Colonic mucosa (tissue), 4 donors: ENCODE data around the gene PDE8B. TPM values are rescaled to one million over a fixed set of nuclear protein-coding genes. Genes with fewer than 3 reads are reported as not detected.

Experiments used
- DNase-seq: peaks from one replicate; pipeline ENCODE4 v3.0.0-alpha.2; 2020
- H3K27ac ChIP-seq: fragments of 200-600 bp; one replicate; pipeline ENCODE4 v1.8.0; 2021
- H3K27me3 ChIP-seq: fragments of 200-600 bp; one replicate; pipeline ENCODE4 v1.8.0; 2021
- H3K36me3 ChIP-seq: fragments of 200-600 bp; one replicate; pipeline ENCODE4 v1.8.0; 2021
- H3K4me1 ChIP-seq: fragments of 200-600 bp; one replicate; pipeline ENCODE4 v1.8.0; 2021; ENCODE audit warnings: mild to moderate bottlenecking
- H3K4me3 ChIP-seq: fragments of 200-600 bp; one replicate; pipeline ENCODE4 v1.8.0; 2021
- H3K9ac ChIP-seq, 2 donors: one replicate each; pipeline ENCODE4 v1.7.0; 2013; ENCODE audit warnings: control low read depth in 2 of 2, low read depth in 2 of 2, low read length in 2 of 2
- H3K9me3 ChIP-seq: fragments of 200-600 bp; one replicate; pipeline ENCODE4 v1.8.0; 2021
- intact Hi-C: fragments of 100-400 bp; cut with DNase I; formaldehyde crosslinking; loops from one replicate; pipeline ENCODE4 v1.14.1; 2022
- total RNA-seq, 2 donors: library from RNA; stranded (reverse); fragmentation: NEBNext Ultra II Directional in 1 of 2; extraction: Animal tissue kit (Norgen Biotek cat#: 25700) in 1 of 2; gene quantifications; one replicate each; pipeline ENCODE4 v1.2.1, GENCODE V29; 2021
- TF ChIP-seq, protein P1 (sequence below): fragments of 200-600 bp; IDR thresholded peaks from one replicate; pipeline ENCODE4 v1.8.0; 2022; ENCODE audit warnings: antibody characterized with exemption, mild to moderate bottlenecking
- donor health status: healthy.
- donor health status: DM: no; HTN: no; CAD: no.
- donor health status: DM: no; HTN: no; CAD: no.

Gene PDE8B
- total RNA-seq, 2 donors from 2014 or later = 0.86 to 1.8 TPM

DNA sequence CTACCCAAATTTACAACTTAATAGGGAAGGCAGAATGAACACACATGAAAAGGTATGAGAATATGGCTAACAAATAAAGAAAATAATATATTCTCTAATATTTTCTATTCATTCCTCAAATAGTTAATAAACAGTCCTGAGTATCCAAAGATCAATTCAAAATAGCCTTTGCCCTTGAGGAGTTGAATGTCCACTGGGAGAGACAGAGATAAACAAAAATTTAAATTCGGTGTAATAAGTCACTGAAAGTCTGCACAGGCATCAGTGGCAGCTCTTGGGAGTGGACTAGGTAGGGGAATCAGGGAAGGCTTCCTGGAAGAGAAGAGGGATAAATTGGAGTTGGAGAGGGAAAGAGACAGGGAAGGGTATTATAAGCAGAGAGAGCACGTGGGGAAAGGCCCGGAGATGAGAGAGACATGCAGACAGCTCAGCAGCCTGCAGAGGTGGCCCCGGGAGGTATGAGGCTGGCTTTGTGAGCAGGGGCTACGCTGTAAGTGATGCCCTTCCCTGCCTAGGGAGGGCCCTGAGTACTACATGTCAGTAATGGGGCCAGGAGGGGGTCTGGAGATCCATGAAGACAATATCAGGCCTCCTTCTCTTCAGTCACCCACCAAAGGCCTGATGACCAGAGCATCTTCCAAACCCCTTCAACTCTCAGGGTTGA lies 137.1 kb downstream of the PDE8B start:
- Histone ChIP-seq H3K4me1 (no peaks in the 10 kb centered on the region), H3K4me3 (no peak overlapping the region), H3K9ac (no peak overlapping the region), H3K36me3 (no peaks in the 10 kb centered on the region), H3K27me3 (no peaks in the 10 kb centered on the region), H3K9me3 (no peaks in the 10 kb centered on the region), H3K27ac (no peak overlapping the region)
- TF ChIP-seq, protein P1, sequence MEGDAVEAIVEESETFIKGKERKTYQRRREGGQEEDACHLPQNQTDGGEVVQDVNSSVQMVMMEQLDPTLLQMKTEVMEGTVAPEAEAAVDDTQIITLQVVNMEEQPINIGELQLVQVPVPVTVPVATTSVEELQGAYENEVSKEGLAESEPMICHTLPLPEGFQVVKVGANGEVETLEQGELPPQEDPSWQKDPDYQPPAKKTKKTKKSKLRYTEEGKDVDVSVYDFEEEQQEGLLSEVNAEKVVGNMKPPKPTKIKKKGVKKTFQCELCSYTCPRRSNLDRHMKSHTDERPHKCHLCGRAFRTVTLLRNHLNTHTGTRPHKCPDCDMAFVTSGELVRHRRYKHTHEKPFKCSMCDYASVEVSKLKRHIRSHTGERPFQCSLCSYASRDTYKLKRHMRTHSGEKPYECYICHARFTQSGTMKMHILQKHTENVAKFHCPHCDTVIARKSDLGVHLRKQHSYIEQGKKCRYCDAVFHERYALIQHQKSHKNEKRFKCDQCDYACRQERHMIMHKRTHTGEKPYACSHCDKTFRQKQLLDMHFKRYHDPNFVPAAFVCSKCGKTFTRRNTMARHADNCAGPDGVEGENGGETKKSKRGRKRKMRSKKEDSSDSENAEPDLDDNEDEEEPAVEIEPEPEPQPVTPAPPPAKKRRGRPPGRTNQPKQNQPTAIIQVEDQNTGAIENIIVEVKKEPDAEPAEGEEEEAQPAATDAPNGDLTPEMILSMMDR = no peak
- DNase-seq = no peak
- intact Hi-C loops = no loop called here

DNA sequence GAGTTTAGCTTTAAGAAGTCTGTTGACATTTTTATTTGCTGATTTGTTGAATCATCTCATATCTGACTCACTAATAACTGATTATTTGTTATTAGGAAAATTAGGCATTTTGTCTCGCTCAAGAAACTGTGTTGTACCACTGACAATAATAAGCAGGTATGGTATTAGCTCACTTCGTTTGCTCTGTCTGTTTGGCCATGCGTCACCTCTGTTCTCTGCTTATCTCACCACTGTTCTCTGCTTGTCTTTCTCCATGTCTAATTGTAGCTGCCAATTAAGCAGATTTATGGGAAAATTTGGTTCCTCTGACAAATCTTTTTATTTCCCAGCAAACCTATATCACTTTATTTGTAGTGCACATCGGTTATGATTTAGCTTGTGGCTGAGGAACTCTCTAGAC lies 142.8 kb downstream of the PDE8B start:
- Histone ChIP-seq H3K4me1 (no peaks in the 10 kb centered on the region), H3K9ac (no peak overlapping the region), H3K27ac (no peak overlapping the region), H3K36me3 (no peaks in the 10 kb centered on the region), H3K9me3 (no peaks in the 10 kb centered on the region), H3K4me3 (no peak overlapping the region), H3K27me3 (no peaks in the 10 kb centered on the region)
- DNase-seq = no peak
- intact Hi-C loops = no loop called here
- TF ChIP-seq, protein P1 = no peak

DNA sequence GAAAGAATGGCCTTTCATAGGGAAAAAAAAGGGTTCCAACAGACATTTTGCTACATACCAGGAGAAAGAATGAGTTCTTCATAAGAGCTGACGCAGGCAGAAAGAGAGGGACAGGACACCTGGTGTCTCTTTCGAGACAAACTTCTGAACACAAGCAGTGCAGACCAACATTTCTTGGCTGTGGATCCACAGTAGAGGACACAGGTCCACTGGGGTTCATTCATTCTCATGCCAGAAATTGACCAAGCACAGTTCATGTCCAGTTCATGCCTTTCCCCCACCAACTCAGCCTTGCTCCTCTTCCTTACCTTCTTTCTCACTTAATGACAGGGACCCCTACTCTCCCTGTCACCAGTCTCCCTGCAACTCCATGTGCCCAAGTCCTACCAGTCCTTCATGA lies 144.0 kb downstream of the PDE8B start:
- Histone ChIP-seq H3K27me3 (no peaks in the 10 kb centered on the region), H3K9ac (no peak overlapping the region), H3K4me3 (no peak overlapping the region), H3K4me1 (no peaks in the 10 kb centered on the region), H3K27ac (no peak overlapping the region), H3K9me3 (no peaks in the 10 kb centered on the region), H3K36me3 (no peaks in the 10 kb centered on the region)
- intact Hi-C loops = no loop called here
- TF ChIP-seq, protein P1 = no peak
- no peak for DNase-seq

DNA sequence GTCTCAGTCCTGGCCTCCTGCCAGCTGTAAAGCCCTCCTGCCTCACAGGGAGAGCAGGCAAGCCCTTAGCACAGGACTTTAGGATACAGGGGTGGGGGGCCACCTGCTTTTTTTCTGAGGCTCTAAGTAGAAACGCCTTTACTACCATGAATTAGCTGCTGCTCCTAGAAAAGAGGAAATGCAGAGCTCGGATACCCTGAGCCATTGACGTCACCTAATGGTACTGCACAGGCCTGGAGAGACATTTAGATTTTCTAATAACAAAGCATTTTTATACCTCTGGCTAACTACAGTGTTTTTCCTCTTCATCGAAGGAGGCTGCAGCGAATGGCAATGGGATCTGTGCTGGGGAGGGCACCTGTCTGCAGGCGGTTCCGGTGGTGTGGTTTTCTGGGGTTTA lies 144.6 kb downstream of the PDE8B start:
- H3K4me1 ChIP-seq = no peaks in the 10 kb centered on the region
- no peaks in the 10 kb centered on the region for H3K27me3 ChIP-seq
- H3K36me3 ChIP-seq = no peaks in the 10 kb centered on the region
- intact Hi-C loops = no loop called here
- no peak overlapping the region for H3K27ac ChIP-seq
- no peaks in the 10 kb centered on the region for H3K9me3 ChIP-seq
- no peak overlapping the region for H3K9ac ChIP-seq
- DNase-seq = no peak
- TF ChIP-seq, protein P1 = no peak
- no peak overlapping the region for H3K4me3 ChIP-seq

DNA sequence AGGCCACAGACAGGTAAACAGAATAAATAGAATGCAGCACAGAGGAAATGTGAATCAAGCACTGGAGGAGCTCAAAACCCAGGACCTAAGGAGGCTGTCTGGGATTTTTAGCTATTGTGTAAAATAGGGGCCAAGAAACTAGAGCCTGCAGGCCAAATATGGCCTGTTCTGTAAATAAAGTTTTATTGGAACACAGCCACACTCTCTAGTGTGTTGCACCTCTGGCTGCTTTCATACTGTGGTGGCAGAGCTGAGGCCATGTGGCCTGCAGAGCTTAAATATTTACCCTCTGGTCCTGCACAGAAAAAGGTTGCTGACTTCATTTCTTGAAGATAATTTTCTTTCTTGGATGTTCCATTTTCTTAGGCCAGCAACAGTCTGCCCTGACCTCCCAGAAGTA lies 145.3 kb downstream of the PDE8B start:
- Histone ChIP-seq H3K4me1 (no peaks in the 10 kb centered on the region), H3K36me3 (no peaks in the 10 kb centered on the region), H3K4me3 (no peak overlapping the region), H3K27me3 (no peaks in the 10 kb centered on the region), H3K9ac (no peak overlapping the region), H3K27ac (no peak overlapping the region), H3K9me3 (no peaks in the 10 kb centered on the region)
- TF ChIP-seq, protein P1 = no peak
- DNase-seq = no peak
- intact Hi-C loops = no loop called here
